NCI-H2107 treated with DMSO at 0.1 percent for 48 hours (cell line): ENCODE data around the gene CEL.
"Not testable (repeated sequence)": the region's sequence is repeated elsewhere in the genome, so short reads cannot be mapped to it uniquely, and the experiment has no call there.

Source experiments
- DNase-seq: peaks from one replicate; lab custom pipeline; 2025; ENCODE audit not compliant: unreplicated experiment; lab: John Stamatoyannopoulos, UW

CEL gene

DNA sequence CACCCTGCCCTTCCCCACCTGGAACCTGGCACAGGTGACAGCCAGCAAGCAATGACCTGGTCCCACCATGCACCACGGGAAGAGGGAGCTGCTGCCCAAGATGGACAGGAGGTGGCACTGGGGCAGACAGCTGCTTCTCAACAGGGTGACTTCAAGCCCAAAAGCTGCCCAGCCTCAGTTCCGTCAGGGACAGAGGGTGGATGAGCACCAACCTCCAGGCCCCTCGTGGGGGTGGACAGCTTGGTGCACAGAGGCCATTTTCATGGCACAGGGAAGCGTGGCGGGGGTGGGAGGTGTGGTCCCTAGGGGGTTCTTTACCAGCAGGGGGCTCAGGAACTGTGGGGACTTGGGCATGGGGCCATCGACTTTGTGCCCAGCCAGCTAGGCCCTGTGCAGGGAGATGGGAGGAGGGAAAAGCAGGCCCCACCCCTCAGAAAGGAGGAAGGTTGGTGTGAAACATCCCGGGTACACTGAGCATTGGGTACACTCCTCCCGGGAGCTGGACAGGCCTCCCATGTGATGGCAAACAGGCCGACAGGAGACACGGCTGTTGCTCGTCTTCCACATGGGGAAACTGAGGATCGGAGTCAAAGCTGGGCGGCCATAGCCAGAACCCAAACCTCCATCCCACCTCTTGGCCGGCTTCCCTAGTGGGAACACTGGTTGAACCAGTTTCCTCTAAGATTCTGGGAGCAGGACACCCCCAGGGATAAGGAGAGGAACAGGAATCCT lies 1.9 kb downstream of the CEL start:
- no peak for DNase-seq

DNA sequence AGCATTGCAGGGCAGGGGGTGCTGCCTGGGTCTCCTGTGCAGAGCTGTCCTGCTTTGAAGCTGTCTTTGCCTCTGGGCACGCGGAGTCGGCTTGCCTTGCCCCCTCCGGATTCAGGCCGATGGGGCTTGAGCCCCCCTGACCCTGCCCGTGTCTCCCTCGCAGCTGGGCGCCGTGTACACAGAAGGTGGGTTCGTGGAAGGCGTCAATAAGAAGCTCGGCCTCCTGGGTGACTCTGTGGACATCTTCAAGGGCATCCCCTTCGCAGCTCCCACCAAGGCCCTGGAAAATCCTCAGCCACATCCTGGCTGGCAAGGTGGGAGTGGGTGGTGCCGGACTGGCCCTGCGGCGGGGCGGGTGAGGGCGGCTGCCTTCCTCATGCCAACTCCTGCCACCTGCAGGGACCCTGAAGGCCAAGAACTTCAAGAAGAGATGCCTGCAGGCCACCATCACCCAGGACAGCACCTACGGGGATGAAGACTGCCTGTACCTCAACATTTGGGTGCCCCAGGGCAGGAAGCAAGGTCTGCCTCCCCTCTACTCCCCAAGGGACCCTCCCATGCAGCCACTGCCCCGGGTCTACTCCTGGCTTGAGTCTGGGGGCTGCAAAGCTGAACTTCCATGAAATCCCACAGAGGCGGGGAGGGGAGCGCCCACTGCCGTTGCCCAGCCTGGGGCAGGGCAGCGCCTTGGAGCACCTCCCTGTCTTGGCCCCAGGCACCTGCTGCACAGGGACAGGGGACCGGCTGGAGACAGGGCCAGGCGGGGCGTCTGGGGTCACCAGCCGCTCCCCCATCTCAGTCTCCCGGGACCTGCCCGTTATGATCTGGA lies 2.7 kb downstream of the CEL start:
- no peak for DNase-seq

DNA sequence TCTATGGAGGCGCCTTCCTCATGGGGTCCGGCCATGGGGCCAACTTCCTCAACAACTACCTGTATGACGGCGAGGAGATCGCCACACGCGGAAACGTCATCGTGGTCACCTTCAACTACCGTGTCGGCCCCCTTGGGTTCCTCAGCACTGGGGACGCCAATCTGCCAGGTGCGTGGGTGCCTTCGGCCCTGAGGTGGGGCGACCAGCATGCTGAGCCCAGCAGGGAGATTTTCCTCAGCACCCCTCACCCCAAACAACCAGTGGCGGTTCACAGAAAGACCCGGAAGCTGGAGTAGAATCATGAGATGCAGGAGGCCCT lies 3.2 kb downstream of the CEL start:
- no peak for DNase-seq

DNA sequence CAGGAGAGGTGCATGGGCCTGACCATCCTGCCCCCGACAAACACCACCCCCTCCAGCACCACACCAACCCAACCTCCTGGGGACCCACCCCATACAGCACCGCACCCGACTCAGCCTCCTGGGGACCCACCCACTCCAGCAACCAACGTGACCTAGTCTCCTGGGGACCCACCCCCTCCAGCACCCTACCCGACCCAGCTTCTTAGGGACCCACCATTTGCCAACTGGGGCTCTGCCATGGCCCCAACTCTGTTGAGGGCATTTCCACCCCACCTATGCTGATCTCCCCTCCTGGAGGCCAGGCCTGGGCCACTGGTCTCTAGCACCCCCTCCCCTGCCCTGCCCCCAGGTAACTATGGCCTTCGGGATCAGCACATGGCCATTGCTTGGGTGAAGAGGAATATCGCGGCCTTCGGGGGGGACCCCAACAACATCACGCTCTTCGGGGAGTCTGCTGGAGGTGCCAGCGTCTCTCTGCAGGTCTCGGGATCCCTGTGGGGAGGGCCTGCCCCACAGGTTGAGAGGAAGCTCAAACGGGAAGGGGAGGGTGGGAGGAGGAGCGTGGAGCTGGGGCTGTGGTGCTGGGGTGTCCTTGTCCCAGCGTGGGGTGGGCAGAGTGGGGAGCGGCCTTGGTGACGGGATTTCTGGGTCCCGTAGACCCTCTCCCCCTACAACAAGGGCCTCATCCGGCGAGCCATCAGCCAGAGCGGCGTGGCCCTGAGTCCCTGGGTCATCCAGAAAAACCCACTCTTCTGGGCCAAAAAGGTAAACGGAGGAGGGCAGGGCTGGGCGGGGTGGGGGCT lies 4.6 kb downstream of the CEL start:
- no peak for DNase-seq

DNA sequence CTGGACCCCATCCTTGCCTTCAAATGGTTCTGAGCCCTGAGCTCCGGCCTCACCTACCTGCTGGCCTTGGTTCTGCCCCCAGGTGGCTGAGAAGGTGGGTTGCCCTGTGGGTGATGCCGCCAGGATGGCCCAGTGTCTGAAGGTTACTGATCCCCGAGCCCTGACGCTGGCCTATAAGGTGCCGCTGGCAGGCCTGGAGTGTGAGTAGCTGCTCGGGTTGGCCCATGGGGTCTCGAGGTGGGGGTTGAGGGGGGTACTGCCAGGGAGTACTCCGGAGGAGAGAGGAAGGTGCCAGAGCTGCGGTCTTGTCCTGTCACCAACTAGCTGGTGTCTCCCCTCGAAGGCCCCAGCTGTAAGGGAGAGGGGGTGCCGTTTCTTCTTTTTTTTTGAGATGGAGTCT lies 5.2 kb downstream of the CEL start:
- no peak for DNase-seq

DNA sequence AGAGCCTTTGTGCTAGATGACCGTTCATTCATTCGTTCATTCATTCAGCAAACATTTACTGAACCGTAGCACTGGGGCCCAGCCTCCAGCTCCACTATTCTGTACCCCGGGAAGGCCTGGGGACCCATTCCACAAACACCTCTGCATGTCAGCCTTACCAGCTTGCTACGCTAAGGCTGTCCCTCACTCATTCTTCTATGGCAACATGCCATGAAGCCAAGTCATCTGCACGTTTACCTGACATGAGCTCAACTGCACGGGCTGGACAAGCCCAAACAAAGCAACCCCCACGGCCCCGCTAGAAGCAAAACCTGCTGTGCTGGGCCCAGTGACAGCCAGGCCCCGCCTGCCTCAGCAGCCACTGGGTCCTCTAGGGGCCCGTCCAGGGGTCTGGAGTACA lies 6.0 kb downstream of the CEL start:
- no peak for DNase-seq

DNA sequence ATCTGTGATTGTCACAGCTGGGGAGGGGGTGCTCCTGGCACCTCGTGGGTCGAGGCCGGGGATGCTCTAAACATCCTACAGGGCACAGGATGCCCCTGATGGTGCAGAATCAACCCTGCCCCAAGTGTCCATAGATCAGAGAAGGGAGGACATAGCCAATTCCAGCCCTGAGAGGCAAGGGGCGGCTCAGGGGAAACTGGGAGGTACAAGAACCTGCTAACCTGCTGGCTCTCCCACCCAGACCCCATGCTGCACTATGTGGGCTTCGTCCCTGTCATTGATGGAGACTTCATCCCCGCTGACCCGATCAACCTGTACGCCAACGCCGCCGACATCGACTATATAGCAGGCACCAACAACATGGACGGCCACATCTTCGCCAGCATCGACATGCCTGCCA lies 6.7 kb downstream of the CEL start:
- not testable (repeated sequence) for DNase-seq

DNA sequence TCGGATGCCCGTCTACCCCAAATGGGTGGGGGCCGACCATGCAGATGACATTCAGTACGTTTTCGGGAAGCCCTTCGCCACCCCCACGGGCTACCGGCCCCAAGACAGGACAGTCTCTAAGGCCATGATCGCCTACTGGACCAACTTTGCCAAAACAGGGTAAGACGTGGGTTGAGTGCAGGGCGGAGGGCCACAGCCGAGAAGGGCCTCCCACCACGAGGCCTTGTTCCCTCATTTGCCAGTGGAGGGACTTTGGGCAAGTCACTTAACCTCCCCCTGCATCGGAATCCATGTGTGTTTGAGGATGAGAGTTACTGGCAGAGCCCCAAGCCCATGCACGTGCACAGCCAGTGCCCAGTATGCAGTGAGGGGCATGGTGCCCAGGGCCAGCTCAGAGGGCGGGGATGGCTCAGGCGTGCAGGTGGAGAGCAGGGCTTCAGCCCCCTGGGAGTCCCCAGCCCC lies 8.8 kb downstream of the CEL start:
- DNase-seq: not testable (repeated sequence)

DNA sequence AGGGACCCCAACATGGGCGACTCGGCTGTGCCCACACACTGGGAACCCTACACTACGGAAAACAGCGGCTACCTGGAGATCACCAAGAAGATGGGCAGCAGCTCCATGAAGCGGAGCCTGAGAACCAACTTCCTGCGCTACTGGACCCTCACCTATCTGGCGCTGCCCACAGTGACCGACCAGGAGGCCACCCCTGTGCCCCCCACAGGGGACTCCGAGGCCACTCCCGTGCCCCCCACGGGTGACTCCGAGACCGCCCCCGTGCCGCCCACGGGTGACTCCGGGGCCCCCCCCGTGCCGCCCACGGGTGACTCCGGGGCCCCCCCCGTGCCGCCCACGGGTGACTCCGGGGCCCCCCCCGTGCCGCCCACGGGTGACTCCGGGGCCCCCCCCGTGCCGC lies 9.2 kb downstream of the CEL start:
- DNase-seq: not testable (repeated sequence)

DNA sequence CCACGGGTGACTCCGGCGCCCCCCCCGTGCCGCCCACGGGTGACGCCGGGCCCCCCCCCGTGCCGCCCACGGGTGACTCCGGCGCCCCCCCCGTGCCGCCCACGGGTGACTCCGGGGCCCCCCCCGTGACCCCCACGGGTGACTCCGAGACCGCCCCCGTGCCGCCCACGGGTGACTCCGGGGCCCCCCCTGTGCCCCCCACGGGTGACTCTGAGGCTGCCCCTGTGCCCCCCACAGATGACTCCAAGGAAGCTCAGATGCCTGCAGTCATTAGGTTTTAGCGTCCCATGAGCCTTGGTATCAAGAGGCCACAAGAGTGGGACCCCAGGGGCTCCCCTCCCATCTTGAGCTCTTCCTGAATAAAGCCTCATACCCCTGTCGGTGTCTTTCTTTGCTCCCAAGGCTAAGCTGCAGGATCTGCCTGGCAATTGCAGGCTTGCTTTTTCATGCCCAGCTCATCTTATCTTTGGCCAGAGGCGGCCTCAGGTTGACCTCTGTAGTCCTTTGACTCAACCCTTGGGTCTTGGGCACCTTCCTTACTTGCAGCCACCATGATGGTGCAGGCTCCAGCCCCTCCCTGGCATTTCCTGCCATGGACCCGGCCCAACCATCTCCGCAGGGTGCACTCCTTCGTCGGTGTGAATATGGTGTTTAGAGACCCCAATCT lies 9.8 kb downstream of the CEL start:
- no peak for DNase-seq

DNA sequence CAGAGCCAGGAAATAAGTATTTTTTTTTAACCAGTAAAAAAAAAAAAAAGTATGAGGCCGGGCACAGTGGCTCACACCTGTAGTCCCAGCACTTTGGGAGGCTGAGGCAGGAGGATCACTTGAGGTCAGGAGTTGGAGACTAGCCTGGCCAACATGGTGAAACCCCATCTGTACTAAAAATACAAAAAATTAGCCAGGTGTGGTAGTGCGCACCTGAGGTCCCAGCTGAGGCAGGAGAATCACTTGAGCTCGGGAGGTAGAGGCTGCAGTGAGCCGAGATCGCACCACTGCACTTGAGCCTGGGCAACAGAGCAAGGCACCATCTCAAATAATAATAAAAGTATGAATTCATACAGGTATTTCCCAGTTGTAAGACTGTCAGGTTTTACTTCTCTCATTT lies 10.4 kb downstream of the CEL start:
- not testable (repeated sequence) for DNase-seq

DNA sequence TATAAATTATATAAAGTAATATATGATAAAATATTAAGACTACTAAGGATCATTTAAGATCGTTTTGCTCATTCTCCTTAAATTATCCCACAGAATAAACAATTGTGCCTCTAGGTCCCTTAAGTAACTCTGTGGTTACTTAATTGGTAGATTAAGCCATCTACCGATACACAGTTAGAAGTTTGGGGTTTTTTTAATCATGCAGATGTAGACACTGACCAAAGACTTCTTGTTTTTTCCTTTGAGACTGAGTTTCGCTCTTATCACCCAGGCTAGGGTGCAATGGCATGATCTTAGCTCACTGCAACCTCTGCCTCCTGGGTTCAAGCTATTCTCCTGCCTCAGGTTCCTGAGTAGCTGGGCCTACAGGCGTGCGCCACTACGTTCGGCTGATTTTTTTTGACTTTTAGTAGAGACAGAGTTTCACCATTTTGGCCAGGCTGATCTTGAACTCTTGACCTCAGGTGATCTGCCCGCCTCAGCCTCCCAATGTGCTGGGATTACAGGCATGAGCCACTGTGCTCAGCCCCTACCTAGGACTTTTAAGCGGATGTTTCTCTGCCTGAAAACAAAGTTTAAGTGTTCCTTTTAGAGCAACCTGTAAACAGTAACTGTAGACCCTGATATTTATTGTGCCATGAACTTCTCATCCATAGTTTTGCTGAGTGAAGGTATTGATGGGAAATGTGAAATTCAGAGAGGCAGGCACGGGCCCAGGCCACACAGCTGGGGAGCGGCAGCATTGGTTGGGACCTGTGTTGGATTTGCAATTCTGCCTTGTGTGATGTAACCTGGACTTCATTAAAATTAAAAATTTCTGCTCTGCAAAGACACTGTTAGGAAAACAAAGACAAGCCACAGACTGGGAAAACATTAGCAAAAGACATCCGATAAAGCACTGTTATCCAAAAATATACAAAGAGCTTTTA lies 11.6 kb downstream of the CEL start:
- no peak for DNase-seq

DNA sequence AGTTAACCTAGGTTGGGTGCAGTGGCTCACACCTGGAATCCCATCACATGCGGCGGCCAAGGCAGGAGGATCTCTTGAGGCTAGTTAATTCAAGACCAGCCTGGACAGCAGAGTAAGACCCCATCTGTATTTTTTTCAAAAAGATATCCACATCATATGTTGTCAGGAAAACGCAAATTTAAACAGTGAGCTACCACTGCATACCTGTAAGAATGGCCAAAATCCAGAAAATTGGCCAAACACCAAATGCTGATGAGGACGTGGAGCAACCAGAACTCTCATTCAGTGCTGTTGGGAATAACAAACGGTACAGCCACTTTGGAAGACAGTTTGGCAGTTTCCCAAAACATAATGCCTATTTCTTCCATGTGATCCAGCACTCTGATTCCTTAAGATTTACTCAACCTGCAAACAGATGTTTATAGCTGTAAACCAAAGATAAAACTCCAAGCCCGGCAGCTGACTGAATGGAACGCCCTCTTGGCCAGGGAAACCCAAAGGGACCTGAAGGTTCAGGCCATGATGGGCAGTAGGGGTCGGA lies 12.4 kb downstream of the CEL start:
- no peak for DNase-seq

DNA sequence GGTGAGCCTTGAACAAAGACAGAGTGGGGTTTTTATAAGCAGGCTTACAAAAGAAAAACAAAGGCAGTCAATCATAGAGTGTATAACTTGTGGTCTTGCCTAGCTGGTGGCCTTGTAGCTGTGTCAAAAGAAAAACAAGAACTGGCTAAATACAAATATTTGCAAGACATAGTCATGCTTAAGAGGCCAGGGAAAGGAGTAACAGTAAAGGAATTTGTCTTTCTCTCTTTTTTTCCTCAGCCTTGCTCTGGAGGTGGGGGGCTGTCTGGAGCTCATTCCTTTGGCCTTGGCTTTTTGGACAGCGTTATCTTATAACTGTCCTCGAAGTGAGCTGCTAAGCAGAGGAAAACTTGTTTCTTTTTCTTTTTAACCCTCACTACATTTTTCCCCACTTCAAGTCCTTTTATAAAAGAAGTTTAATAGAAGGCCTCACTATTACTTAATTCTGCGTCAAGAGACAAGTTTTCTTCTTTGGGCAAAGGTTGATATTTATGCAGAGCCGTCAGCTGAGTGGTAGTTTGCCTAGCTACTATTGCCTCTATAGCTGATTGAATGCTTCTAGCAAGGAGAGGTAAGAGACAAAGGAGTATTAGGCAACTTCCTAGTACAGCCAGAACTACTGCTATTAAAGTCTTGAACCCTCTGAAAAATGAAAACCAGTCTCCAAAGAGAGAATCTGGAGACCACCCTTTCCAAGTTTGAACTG lies 14.3 kb downstream of the CEL start:
- no peak for DNase-seq

DNA sequence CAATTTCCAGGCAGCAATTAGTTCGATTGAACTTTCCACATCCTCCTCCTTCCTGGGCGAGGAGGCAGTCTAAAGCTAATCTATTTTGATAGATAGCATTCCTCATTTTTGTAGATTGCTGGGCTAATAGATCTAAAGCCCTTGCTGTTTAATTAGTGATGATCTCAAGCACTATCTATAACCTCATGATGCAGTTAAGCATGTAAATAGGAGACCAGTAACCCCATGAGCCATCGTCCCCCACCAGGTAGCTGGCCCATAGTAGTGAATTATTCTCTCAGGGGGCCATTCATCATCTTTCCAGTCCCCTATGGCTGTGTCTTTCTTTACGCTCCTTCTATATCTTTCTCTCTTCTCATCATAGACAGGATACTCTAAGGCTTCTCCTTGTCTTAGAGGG lies 14.9 kb downstream of the CEL start:
- no peak for DNase-seq

DNA sequence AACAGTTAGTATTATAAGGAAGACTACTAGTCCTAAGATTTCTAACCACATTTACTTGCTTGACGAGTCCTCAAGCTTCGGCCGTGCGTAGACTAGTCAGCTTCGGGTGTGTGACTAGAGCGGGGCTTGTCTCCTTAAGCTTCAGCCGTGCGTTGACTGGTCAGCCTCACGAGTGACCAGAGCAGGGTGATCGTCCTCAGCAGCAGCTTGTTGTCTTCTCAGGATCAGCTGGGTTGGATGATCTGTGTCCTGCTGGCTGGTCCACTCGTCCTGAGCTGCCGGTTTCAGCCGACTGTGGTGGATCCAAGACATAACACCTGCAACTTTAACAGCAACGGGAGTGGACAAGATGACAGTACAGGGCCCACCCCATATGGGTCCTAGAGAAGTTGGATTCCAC lies 16.7 kb downstream of the CEL start:
- DNase-seq: no peak

DNA sequence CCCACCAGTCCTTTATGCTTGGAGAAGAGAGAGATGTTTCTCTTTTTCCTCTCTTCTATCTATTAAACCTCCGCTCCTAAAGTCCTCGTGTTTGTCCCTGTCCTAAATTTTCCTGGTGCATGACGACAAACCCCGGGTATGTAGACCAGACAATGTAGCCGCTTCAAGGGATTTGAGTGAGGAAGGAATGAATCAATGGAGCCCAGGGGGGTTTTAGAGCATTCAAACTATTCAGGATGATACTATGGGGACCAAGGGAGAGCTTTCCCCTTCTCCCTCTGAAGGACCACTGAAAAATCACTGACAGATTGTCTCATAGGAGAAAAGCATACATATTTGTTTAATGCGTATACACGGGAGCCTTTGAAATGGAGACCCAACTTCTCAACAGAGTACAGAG lies 18.4 kb downstream of the CEL start:
- no peak for DNase-seq

DNA sequence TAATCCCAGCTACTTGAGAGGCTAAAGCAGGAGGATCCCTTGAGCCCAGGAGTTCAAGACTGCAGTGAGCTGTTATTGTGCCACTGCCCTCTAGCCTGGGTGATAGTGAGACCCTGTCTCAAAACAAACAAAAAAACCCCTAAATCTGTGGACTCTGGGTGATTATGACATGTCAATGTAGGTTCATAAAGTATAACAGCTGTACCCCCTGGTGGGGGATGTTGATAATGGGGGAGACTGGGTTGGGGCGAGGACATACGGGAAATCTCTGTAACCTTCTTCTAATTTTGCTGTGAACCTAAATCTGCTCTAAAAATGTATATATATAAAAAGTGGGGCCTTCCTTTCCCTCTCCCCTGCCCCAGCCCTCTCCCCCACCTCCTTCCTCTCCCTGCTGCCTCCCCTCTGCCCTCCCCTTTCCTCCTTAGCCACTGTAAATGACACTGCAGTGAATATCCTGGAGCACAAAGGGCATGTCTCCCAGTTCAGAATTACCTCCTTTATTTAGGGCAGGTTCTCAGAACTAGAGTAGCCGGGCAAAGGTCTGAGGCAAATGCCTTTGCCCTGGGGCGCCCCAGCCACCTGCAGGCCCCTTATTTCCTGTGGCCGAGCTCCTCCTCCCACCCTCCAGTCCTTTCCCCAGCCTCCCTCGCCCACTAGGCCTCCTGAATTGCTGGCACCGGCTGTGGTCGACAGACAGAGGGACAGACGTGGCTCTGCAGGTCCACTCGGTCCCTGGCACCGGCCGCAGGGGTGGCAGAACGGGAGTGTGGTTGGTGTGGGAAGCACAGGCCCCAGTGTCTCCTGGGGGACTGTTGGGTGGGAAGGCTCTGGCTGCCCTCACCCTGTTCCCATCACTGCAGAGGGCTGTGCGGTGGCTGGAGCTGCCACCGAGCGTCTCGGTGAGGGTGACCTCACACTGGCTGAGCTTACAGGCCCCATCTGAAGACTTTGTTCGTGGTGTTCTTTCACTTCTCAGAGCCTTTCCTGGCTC lies 19.3 kb downstream of the CEL start:
- not testable (repeated sequence) for DNase-seq
